GM12873 (cell line): ENCODE data around the gene SPAG16.

Experiments used
- CTCF ChIP-seq: IDR thresholded peaks from 2 replicates; pipeline ENCODE4 v1.5.1; 2012; ENCODE audit warnings: low read depth, mild to moderate bottlenecking, moderate library complexity, low read length, control low read depth; ENCODE audit not compliant: insufficient read depth; ENCODE audit errors: missing control alignments

SPAG16 gene

GRCh38 chr2:214294426-214294825 lies 1010.2 kb downstream of the SPAG16 start:
- TF ChIP-seq CTCF: no peak

GRCh38 chr2:214297423-214297822 lies 1013.2 kb downstream of the SPAG16 start:
- no peak for TF ChIP-seq CTCF

GRCh38 chr2:214310319-214310718 lies 1026.1 kb downstream of the SPAG16 start:
- peak; percentile 49 for TF ChIP-seq CTCF

- peak; percentile 45 for TF ChIP-seq CTCF
Observed at GRCh38 chr2:214311031-214311533, 1026.8 kb downstream of the SPAG16 start.

- no peak for TF ChIP-seq CTCF
Observed at GRCh38 chr2:214311931-214312749, 1027.9 kb downstream of the SPAG16 start.

- TF ChIP-seq CTCF: no peak
Observed at GRCh38 chr2:214315324-214315723, 1031.1 kb downstream of the SPAG16 start.

GRCh38 chr2:214320211-214320610 lies 1035.9 kb downstream of the SPAG16 start:
- TF ChIP-seq CTCF: no peak
